ENCODE measurements around the gene BABAM2.

DNA sequence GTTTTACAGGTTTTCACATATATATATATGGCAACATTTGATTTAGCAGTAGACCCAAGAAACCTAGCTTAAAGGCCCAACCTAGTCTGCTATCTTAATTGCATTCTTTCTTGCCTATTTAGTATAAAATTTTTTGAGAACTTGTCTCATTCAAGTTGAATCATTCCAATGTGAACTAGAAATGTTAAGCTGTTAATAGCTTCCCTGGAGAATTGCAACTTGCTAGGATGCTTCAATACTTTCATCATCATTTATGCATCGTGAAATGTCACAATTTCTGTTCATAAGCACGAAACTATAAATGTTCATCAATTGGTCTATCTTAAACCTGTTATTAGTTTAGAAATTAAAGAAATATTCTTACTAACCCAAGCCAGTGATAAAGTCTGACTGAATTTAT, 217.6 kb downstream of the BABAM2 start:
- TF ChIP-seq, protein P1, sequence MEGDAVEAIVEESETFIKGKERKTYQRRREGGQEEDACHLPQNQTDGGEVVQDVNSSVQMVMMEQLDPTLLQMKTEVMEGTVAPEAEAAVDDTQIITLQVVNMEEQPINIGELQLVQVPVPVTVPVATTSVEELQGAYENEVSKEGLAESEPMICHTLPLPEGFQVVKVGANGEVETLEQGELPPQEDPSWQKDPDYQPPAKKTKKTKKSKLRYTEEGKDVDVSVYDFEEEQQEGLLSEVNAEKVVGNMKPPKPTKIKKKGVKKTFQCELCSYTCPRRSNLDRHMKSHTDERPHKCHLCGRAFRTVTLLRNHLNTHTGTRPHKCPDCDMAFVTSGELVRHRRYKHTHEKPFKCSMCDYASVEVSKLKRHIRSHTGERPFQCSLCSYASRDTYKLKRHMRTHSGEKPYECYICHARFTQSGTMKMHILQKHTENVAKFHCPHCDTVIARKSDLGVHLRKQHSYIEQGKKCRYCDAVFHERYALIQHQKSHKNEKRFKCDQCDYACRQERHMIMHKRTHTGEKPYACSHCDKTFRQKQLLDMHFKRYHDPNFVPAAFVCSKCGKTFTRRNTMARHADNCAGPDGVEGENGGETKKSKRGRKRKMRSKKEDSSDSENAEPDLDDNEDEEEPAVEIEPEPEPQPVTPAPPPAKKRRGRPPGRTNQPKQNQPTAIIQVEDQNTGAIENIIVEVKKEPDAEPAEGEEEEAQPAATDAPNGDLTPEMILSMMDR (IDR thresholded peaks at IDR 0.05 in 2 of 3, conservative IDR thresholded peaks at IDR 0.05 in 1 of 3; ENCODE audit: insufficient read depth in 2 of 3, low read depth in 1 of 3, low read length in 3 of 3): no peak
- TF ChIP-seq NCOR1 (IDR thresholded peaks at IDR 0.05) (no peak), GABPB1 (CRISPR knock-in tag; IDR thresholded peaks at IDR 0.05) (no peak), FOXM1 (IDR thresholded peaks at IDR 0.05; ENCODE audit: low read depth) (no peak), FOXM1 (CRISPR knock-in tag; IDR thresholded peaks at IDR 0.05; ENCODE audit: low read depth) (no peak), HDAC6 (IDR thresholded peaks at IDR 0.05; ENCODE audit: low read depth, low read length) (no peak)
